HEK293 (cell line): Measurements from ENCODE around the gene SPATA25.
A peak's percentile ranks its signal among the peaks of the same experiment; 100 is the strongest.

ENCODE experiments used
- CTCF ChIA-PET: fragments of 350-600 bp; formaldehyde crosslinking; extraction: SDS; loops from one replicate; lab custom pipeline; 2021; ENCODE audit warnings: antibody characterized with exemption; lab: Yijun Ruan, JAX
- POLR2A ChIA-PET: fragments of 300-600 bp; formaldehyde crosslinking; extraction: SDS; loops from one replicate; lab custom pipeline; 2020; ENCODE audit warnings: antibody characterized with exemption, inconsistent platforms; lab: Yijun Ruan, JAX
- H3K27ac ChIP-seq: fragments of 200-500 bp; sonication (Bioruptor generic); 2 replicates; pipeline ENCODE4 v1.5.1; 2014; ENCODE audit warnings: low read depth, low read length, control low read depth, inconsistent platforms; ENCODE audit errors: extremely low read depth
- H3K36me3 ChIP-seq, 2 experiments: fragments of 200-500 bp in 1 of 2; sonication (Bioruptor generic) in 1 of 2; 1 replicate in 1 of 2; 2 replicates in 1 of 2; pipeline ENCODE4 v1.5.1; 2014 to 2017; ENCODE audit warnings: inconsistent platforms in 2 of 2, low read length in 2 of 2; ENCODE audit not compliant: control insufficient read depth in 2 of 2, insufficient read depth in 1 of 2
- H3K4me1 ChIP-seq: fragments of 200-500 bp; sonication (Bioruptor generic); 2 replicates; pipeline ENCODE4 v1.5.1; 2014; ENCODE audit warnings: mild to moderate bottlenecking, low read length, inconsistent platforms; ENCODE audit not compliant: control insufficient read depth, insufficient read depth
- H3K4me3 ChIP-seq: 2 replicates; pipeline ENCODE4 v1.5.1; 2011; ENCODE audit warnings: low read depth, mild to moderate bottlenecking, control low read depth, low read length, moderate library complexity
- H3K9me3 ChIP-seq: fragments of 200-500 bp; sonication (Bioruptor generic); 2 replicates; pipeline ENCODE4 v1.5.1; 2014; ENCODE audit warnings: low read depth, low read length, inconsistent platforms; ENCODE audit not compliant: control insufficient read depth, insufficient read depth
- AEBP2 ChIP-seq: fragments of 450-650 bp; formaldehyde crosslinking; IDR thresholded peaks from 2 replicates; pipeline ENCODE4 v1.5.1; 2016; ENCODE audit warnings: missing biosample characterization, missing genetic modification characterization, borderline replicate concordance
- EGR2 ChIP-seq: fragments of 450-650 bp; formaldehyde crosslinking; IDR thresholded peaks from 2 replicates; pipeline ENCODE4 v1.5.1; 2016; ENCODE audit warnings: low read depth, missing biosample characterization, missing genetic modification characterization
- GLIS2 ChIP-seq: fragments of 450-650 bp; formaldehyde crosslinking; IDR thresholded peaks from 2 replicates; pipeline ENCODE4 v1.5.1; 2016; ENCODE audit warnings: missing biosample characterization, missing genetic modification characterization
- OSR2 ChIP-seq: fragments of 450-650 bp; formaldehyde crosslinking; IDR thresholded peaks from 2 replicates; pipeline ENCODE4 v1.5.1; 2016; ENCODE audit warnings: missing biosample characterization, missing genetic modification characterization
- OVOL3 ChIP-seq: fragments of 450-650 bp; formaldehyde crosslinking; IDR thresholded peaks from 2 replicates; pipeline ENCODE4 v1.5.1; 2016; ENCODE audit warnings: missing biosample characterization, missing genetic modification characterization
- PBX3 ChIP-seq: sonication (generic); formaldehyde crosslinking; IDR thresholded peaks from 2 replicates; pipeline ENCODE4 v1.8.1; 2022; ENCODE audit warnings: mild to moderate bottlenecking, moderate library complexity, missing genetic modification reagents
- PRDM10 ChIP-seq: fragments of 450-650 bp; formaldehyde crosslinking; IDR thresholded peaks from 2 replicates; pipeline ENCODE4 v1.5.1; 2016; ENCODE audit warnings: missing biosample characterization, missing genetic modification characterization
- SCRT1 ChIP-seq: fragments of 450-650 bp; formaldehyde crosslinking; IDR thresholded peaks from 2 replicates; pipeline ENCODE4 v1.5.1; 2016; ENCODE audit warnings: missing biosample characterization, missing genetic modification characterization, borderline replicate concordance
- SETDB1 ChIP-seq: IDR thresholded peaks from one replicate; pipeline ENCODE4 v1.6.1; 2017; ENCODE audit warnings: mild to moderate bottlenecking, low read length, moderate library complexity, mixed read lengths; ENCODE audit not compliant: insufficient read length
- SP7 ChIP-seq: fragments of 450-650 bp; formaldehyde crosslinking; IDR thresholded peaks from 2 replicates; pipeline ENCODE4 v1.5.1; 2016; ENCODE audit warnings: missing biosample characterization, missing genetic modification characterization
- ZBTB21 ChIP-seq: fragments of 450-650 bp; formaldehyde crosslinking; IDR thresholded peaks from 2 replicates; pipeline ENCODE4 v1.5.1; 2017; ENCODE audit warnings: missing biosample characterization, missing genetic modification characterization
- ZBTB8A ChIP-seq: fragments of 450-650 bp; formaldehyde crosslinking; IDR thresholded peaks from 2 replicates; pipeline ENCODE4 v1.5.1; 2016; ENCODE audit warnings: missing biosample characterization, missing genetic modification characterization
- ZIC2 ChIP-seq: fragments of 450-650 bp; formaldehyde crosslinking; IDR thresholded peaks from 2 replicates; pipeline ENCODE4 v1.5.1; 2016; ENCODE audit warnings: missing biosample characterization, missing genetic modification characterization
- ZNF148 ChIP-seq: fragments of 450-650 bp; formaldehyde crosslinking; IDR thresholded peaks from 2 replicates; pipeline ENCODE4 v1.5.0; 2017; ENCODE audit warnings: missing biosample characterization, missing genetic modification characterization, borderline replicate concordance
- ZNF239 ChIP-seq: fragments of 450-650 bp; formaldehyde crosslinking; IDR thresholded peaks from 2 replicates; pipeline ENCODE4 v1.5.1; 2016; ENCODE audit warnings: missing biosample characterization, missing genetic modification characterization
- ZNF248 ChIP-seq: fragments of 450-650 bp; formaldehyde crosslinking; IDR thresholded peaks from 2 replicates; pipeline ENCODE4 v1.5.1; 2017; ENCODE audit warnings: missing biosample characterization, missing genetic modification characterization
- ZNF335 ChIP-seq: fragments of 450-650 bp; formaldehyde crosslinking; conservative IDR thresholded peaks from 2 replicates; pipeline ENCODE4 v1.5.1; 2016; ENCODE audit warnings: missing biosample characterization, missing genetic modification characterization
- ZNF391 ChIP-seq: fragments of 450-650 bp; formaldehyde crosslinking; IDR thresholded peaks from 2 replicates; pipeline ENCODE4 v1.5.1; 2016; ENCODE audit warnings: low read depth, missing biosample characterization, missing genetic modification characterization, borderline replicate concordance
- ZNF510 ChIP-seq: fragments of 450-650 bp; formaldehyde crosslinking; IDR thresholded peaks from 2 replicates; pipeline ENCODE4 v1.5.1; 2018; ENCODE audit warnings: mild to moderate bottlenecking, missing genetic modification characterization, missing biosample characterization; ENCODE audit not compliant: insufficient replicate concordance
- ZNF571 ChIP-seq: fragments of 450-650 bp; formaldehyde crosslinking; IDR thresholded peaks from 2 replicates; pipeline ENCODE4 v1.5.0; 2017; ENCODE audit warnings: missing biosample characterization, missing genetic modification characterization
- ZNF610 ChIP-seq: fragments of 450-650 bp; formaldehyde crosslinking; IDR thresholded peaks from 2 replicates; pipeline ENCODE4 v1.5.1; 2016; ENCODE audit warnings: missing biosample characterization, missing genetic modification characterization, borderline replicate concordance
- ZNF626 ChIP-seq: fragments of 450-650 bp; sonication (Bioruptor Pico); formaldehyde crosslinking; IDR thresholded peaks from 2 replicates; pipeline ENCODE4 v1.5.1; 2018; ENCODE audit warnings: missing biosample characterization, missing genetic modification characterization, inconsistent platforms
- ZNF747 ChIP-seq: fragments of 450-650 bp; formaldehyde crosslinking; IDR thresholded peaks from 2 replicates; pipeline ENCODE4 v1.5.1; 2016; ENCODE audit warnings: missing biosample characterization, missing genetic modification characterization
- ZNF768 ChIP-seq: fragments of 450-650 bp; formaldehyde crosslinking; IDR thresholded peaks from 2 replicates; pipeline ENCODE4 v1.5.1; 2018; ENCODE audit warnings: missing biosample characterization, mild to moderate bottlenecking, missing genetic modification characterization
- ZNF776 ChIP-seq: fragments of 450-650 bp; formaldehyde crosslinking; IDR thresholded peaks from 2 replicates; pipeline ENCODE4 v1.5.0; 2017; ENCODE audit warnings: missing biosample characterization, missing genetic modification characterization, borderline replicate concordance

The SPATA25 gene

GRCh38 chr20:45935416-45936046 lies 48.1 kb upstream of the SPATA25 start (continued):
- no peak for TF ChIP-seq ZNF776
- TF ChIP-seq ZIC2 = 0 out of 2 replicates have a peak, but pooled peaks have one; percentile 35
- peak; percentile 83 for TF ChIP-seq OVOL3 (tag by site-specific recombination)
- TF ChIP-seq GLIS2 = no peak
- peak; percentile 47 for TF ChIP-seq ZNF335 (tag by site-specific recombination)
- peak; percentile 41 for TF ChIP-seq OSR2
- TF ChIP-seq ZNF747 = no peak
- TF ChIP-seq ZNF610 = no peak
- TF ChIP-seq ZNF248 (tag by site-specific recombination) = no peak
- TF ChIP-seq ZNF768 (tag by site-specific recombination) = no peak
- TF ChIP-seq EGR2 (tag by site-specific recombination) = peak; percentile 46
- no peak for TF ChIP-seq ZBTB8A
- TF ChIP-seq SP7 (tag by site-specific recombination) = peak; percentile 12; the same call in 1 of the 2 replicates
- TF ChIP-seq PRDM10 (tag by site-specific recombination) = peak; percentile 60

GRCh38 chr20:45934586-45935415 lies 47.4 kb upstream of the SPATA25 start, which contains the start of gene PCIF1:
TSS of gene PCIF1 (plus strand) at chr20:45934683. CDS start at chr20:45939000, 4,317 bp downstream.
- no peaks in the 10 kb centered on the region for H3K9me3 ChIP-seq
- H3K4me3 ChIP-seq = peak within 1 kb of the TSS; percentile 96
- peaks cover 0 to 22% of the 10 kb centered on the region in 2 experiments; a peak in 1 of 3 replicates for H3K36me3 ChIP-seq
- CTCF ChIA-PET = interaction anchor here (0.8 to 3.3 kb wide), 4 partner anchors 15 to 52 kb away, joined by 3 to 18 read pairs (median 3); no protein-coding TSS in a partner anchor
- peaks cover 9% of the 10 kb centered on the region for H3K4me1 ChIP-seq
- peak within 1 kb of the TSS; percentile 98 for H3K27ac ChIP-seq
- POLR2A ChIA-PET = interaction anchor here (0.6 to 3.4 kb wide), 35 partner anchors 9 to 1436 kb away, joined by 3 to 28 read pairs (median 4); partner anchors contain the start of genes ACOT8, CTSA, DNTTIP1 and NEURL2
- TF ChIP-seq ZNF626 (tag by site-specific recombination) (no peak), ZNF571 (no peak), ZBTB21 (tag by site-specific recombination) (0 out of 2 replicates have a peak, but pooled peaks have one; percentile 8), ZNF148 (tag by site-specific recombination) (peak; percentile 40; the same call in 1 of the 2 replicates), SCRT1 (tag by site-specific recombination) (no peak), ZNF510 (tag by site-specific recombination) (no peak), ZNF391 (tag by site-specific recombination) (peak; percentile 72; the same call in 1 of the 2 replicates), SETDB1 (no peak), PBX3 (CRISPR knock-in tag) (peak; percentile 39; the same call in 1 of the 2 replicates), AEBP2 (tag by site-specific recombination) (no peak), ZNF239 (0 out of 2 replicates have a peak, but pooled peaks have one; percentile 23), ZNF248 (tag by site-specific recombination) (no peak)
